HG03432 (cell line): ENCODE measurements around the gene ZFP64.
"Not testable (repeated sequence)": the region's sequence is repeated elsewhere in the genome, so short reads cannot be mapped to it uniquely, and the experiment has no call there.

Experiments used
- ATAC-seq: cut with Tn5 transposase; IDR thresholded peaks from one replicate; pipeline ENCODE4 v1.9.1; 2021; ENCODE audit warnings: mild to moderate bottlenecking, moderate library complexity; ENCODE audit not compliant: unreplicated experiment

ZFP64 gene

GRCh38 chr20:52166150-52166549 lies 25.4 kb downstream of the ZFP64 start:
- no peak for ATAC-seq

DNA sequence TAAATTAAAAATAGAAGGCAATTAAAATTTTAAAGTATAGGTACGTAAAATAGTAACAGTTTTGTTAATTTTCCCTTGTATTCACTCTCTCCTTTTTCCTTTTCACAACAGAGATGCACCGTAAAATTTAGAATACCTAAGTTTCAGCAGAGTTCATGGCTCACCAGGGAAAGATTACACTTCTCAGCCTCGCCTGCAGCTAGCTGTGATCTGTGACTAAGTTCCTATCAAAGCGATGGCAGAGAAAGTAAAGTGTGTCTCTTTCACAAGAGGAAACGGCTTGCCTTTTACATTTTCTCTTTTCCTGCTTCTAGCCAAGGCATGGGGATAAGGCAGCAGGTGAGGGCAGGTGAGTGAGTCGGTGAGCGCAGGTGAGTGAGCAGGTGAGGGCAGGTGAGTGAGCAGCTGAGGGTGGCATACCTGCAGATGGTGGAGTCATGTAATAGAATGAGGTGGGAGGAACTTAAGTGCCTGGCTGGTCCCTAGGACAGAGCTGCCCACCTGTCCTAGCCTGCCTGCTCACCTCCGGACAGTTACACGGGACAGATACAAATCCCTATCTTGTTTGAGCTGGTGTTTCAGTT lies 30.9 kb downstream of the ZFP64 start:
- no peak for ATAC-seq

DNA sequence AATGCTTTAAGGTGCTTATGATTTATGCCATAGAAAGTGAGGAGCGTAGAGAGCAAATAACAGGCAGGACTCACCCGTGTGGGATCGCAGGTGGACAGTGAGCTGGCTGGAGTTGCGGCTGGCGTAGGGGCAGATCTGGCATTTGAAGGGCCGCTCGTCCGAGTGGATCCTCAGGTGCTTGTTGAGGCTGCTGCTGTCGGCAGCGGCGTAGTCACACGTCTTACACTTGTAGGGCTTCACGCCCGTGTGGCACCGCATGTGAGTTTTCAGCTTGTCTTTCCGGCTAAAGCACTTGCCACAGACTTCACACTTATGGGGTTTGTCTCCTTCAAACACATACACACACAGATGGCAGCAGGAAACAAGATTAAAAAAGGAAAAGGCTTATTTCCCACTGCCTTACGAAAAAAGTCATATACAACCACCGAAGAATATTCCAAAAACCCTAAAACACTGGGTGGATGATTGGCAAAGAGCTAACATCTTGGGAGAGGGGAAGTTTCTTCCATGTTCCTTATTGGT lies 31.5 kb downstream of the ZFP64 start:
- no peak for ATAC-seq

DNA sequence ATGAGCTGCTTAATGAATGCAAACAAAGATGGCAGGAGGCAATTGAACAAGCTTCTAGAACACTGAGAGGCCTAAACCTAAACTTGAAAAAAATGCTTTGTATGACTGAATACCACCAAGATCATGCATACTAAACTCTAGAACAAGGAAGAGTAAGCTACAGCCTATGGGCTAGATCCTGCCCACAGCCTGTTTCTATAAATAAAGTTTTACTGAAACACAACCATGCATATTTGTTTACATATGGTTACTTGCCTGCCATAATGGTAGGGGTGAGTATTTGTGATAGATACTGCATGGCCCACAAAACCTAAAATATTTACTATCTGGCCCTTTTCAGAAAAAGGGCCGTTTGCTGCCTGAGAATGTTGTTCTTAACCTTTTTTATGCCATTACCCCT lies 37.0 kb downstream of the ZFP64 start:
- no peak for ATAC-seq

DNA sequence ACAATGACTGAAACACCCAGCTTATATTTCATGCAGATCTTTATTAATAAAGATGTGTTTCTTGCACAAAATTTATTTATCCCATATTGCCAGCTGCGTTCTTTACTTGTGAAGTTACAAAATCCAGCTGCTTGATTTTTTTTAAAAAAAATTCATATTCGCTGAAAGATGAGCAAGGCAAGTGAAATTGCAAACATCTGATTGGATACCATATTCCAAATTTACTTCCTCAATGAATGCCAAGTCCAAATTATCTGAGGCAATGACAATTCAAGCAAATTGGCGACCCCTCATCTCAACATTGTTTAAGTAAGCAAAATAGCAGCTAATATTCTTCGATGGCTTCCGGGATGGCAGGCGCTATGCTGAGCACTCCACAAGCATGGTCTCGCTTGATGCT lies 37.7 kb downstream of the ZFP64 start:
- ATAC-seq: no peak

DNA sequence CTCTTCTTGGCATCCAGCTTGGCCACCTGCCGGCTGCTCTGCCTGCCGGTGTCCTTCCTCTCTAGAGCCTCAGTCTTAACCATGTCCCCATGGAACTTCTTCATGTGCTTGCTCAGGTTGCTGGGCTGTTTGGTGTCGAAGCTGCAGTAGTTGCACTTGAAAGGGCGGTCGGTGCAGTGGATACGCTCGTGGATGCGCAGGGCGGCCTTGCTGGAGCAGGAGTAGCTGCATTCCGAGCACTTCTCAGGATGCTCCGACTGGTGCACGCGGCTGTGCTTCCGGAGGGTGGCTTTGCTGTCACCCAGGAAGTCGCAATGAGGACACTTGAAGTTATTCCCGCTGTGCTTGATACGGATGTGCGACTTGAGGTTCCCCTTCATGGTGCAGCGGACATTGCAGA lies 38.7 kb downstream of the ZFP64 start:
- ATAC-seq: no peak

DNA sequence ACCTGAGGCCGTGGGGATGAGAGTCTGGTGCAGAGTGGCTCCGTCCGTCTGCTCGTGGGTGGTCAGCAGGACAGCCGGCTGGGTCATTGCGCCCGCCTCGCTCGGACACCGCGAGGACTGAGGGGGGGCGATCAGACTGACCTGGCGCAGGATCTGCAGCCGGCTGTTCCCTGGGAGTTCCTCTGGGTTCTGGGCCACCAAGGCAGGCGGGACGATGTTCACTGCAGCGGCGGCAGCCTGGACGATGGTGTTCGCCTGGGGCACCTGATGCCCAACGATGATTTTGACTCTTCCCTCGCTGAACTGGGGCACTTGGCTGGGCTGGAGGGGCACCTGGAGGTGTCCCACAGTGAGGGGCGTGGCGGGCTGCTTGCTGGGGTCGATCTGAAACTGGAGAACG lies 39.2 kb downstream of the ZFP64 start:
- ATAC-seq: no peak

- ATAC-seq: peak; percentile 61
Observed at GRCh38 chr20:52150440-52151258, 40.9 kb downstream of the ZFP64 start.

GRCh38 chr20:52145587-52145986 lies 46.0 kb downstream of the ZFP64 start:
- ATAC-seq: no peak

GRCh38 chr20:52143277-52143676 lies 48.3 kb downstream of the ZFP64 start:
- ATAC-seq: no peak

DNA sequence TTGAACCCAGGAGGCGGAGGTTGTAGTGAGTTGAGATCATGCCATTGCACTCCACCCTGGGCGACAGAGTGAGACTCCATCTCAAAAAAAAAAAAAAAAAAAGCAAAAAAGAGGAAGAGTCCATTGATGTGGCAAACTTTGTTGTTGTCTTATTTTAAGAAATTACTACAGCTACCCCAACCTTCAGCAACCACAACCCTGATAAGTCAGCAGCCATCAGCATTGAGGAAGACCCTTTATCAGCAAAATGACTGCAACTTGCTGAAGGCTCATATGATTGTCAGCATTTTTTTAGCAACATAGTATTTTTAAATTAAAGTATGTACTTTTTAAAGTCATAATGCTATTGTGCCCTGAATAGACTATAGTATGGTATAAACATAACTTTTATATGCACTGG lies 48.8 kb downstream of the ZFP64 start:
- ATAC-seq: no peak

GRCh38 chr20:52139986-52140385 lies 51.6 kb downstream of the ZFP64 start:
- ATAC-seq: no peak

- no peak for ATAC-seq
Observed at GRCh38 chr20:52137850-52138249, 53.7 kb downstream of the ZFP64 start.

DNA sequence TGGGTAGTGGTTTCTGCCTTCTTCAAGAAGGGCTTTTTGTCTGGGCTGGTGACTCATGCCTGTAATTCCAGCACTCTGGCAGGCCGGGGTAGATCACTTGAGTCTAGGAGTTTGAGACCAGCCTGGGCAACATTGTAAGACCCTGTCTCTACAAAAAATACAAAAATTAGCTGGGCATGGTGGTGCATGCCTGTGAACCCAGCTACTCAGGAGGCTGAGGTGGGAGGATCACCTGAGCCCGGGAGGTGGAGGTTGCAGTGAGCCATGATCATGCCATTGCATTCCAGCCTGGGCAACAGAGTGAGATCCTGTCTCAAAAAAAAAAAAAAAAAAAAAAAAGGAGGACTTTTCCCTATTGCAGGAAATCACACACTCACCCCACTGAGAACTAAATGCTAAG lies 57.9 kb downstream of the ZFP64 start:
- ATAC-seq: not testable (repeated sequence)

DNA sequence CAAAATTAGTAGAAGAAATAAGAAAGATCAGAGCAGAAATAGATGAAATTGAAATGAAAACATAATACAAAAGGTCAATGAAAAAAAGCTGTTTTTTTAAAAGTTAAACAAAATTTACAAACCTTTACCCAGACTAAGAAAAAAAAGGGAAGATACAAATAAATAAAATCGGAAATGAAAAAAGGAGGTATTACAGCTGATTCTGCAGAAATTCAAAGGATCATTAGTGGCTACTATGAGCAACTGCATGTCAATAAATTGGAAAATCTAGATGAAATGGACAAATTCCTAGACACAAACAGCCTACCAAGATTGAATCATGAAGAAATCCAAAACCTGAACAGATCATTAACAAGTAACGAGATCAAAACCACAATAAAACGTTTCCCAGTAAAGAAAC lies 59.2 kb downstream of the ZFP64 start:
- no peak for ATAC-seq

- ATAC-seq: no peak
Observed at GRCh38 chr20:52131048-52131643, 60.4 kb downstream of the ZFP64 start.

- ATAC-seq: no peak
Observed at GRCh38 chr20:52130406-52130805, 61.2 kb downstream of the ZFP64 start.

GRCh38 chr20:52129611-52130010 lies 62.0 kb downstream of the ZFP64 start:
- ATAC-seq: no peak

DNA sequence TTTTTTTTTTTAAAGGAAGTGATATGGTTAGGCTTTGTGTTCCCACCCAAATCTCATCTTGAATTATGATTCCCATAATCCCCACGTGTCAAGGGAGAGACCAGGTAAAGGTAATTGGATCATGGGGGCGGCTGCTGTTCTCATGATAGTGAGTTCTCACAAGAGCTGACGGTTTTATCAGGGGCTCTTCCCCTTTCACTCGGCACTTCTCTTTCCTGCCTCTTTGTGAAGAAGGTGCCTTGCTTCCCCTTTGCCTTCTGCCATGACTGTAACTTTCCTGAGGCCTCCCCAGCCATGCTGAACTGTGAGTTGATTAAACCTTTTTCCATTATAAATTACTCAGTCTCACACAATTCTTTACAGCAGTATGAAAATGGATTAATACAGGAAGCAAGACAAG lies 64.3 kb downstream of the ZFP64 start:
- ATAC-seq: no peak

DNA sequence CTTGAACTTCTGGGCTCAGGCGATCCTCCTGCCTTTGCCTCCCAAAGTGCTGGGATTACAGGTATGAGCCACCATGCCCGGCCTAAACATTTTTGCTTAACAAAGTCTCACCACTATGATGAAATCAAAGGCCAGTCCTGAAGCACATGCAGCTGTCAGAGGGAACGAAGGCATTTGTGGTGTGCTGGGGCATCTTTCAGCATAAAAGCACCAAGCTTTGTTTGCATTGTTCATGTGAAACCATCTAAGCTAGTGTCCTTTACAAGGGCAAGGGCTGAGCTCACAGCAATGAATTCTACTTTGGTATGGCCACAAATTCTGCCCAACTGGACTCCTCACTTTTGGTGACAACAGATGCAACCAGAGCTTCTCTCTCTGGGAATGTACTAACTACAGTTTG lies 66.8 kb downstream of the ZFP64 start:
- no peak for ATAC-seq

DNA sequence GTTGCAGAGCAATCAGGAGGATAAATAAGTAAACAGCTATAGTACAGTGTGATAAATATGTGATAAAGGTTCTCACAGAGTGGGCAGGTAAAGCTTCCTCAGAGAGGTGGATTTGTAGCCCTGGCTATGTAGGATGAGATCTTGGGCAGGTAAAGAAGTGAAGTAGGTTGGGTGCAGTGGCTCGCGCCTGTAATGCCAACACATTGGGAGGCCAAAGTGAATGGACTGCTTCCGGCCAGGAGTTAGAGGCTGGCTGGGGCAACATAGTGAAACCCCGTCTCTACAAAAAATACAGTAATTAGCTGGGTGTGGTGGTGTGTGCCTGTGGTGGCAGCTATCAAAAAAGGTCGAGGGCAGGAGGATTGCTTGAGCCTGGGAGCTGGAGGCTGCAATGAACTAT lies 72.9 kb downstream of the ZFP64 start:
- ATAC-seq: no peak

- ATAC-seq: no peak
Observed at GRCh38 chr20:52118016-52118623, 73.5 kb downstream of the ZFP64 start.
